Neural cell (in vitro differentiated cells): ENCODE measurements around the gene UQCRH. TPM values are rescaled to one million over a fixed set of nuclear protein-coding genes. Genes with fewer than 3 reads are reported as not detected.

Experiments used
- H2AFZ ChIP-seq: fragments of 200-600, 300-800 bp; sonication (generic), shearing (Covaris generic); 2 replicates; pipeline ENCODE4 v1.6.0; 2014; ENCODE audit warnings: low read depth, mild to moderate bottlenecking, antibody characterized with exemption, low read length, moderate library complexity
- H3F3A ChIP-seq: fragments of 200-600 bp; shearing (Covaris generic); 2 replicates; pipeline ENCODE4 v1.6.1; 2016; ENCODE audit warnings: mild to moderate bottlenecking, moderate library complexity, mixed read lengths, antibody characterized with exemption, low read length; ENCODE audit not compliant: insufficient read depth, poor library complexity, severe bottlenecking
- H3K27ac ChIP-seq: fragments of 200-600, 300-800 bp; sonication (generic), shearing (Covaris generic); 2 replicates; pipeline ENCODE4 v1.5.1; 2014; ENCODE audit warnings: mild to moderate bottlenecking, low read length, moderate library complexity
- H3K27me3 ChIP-seq: fragments of 300-800, 200-600 bp; sonication (generic), shearing (Covaris generic); 2 replicates; pipeline ENCODE4 v1.6.0; 2014; ENCODE audit warnings: mild to moderate bottlenecking, low read depth, low read length, moderate library complexity; ENCODE audit not compliant: insufficient read depth
- H3K36me3 ChIP-seq: fragments of 300-800, 200-600 bp; sonication (generic), shearing (Covaris generic); 2 replicates; pipeline ENCODE4 v1.5.1; 2014; ENCODE audit warnings: mild to moderate bottlenecking, antibody characterized with exemption, low read length, moderate library complexity; ENCODE audit not compliant: insufficient read depth
- H3K4me2 ChIP-seq: fragments of 300-800, 200-600 bp; sonication (generic), shearing (Covaris generic); 2 replicates; pipeline ENCODE4 v1.6.0; 2014; ENCODE audit warnings: mild to moderate bottlenecking, low read length
- H3K4me3 ChIP-seq: fragments of 300-800, 200-600 bp; sonication (generic), shearing (Covaris generic); 2 replicates; pipeline ENCODE4 v1.5.1; 2014; ENCODE audit warnings: mild to moderate bottlenecking, low read length, moderate library complexity
- H3K79me2 ChIP-seq: fragments of 200-600 bp; shearing (Covaris generic); replicated peaks from 2 replicates; pipeline ENCODE4 v1.6.0; 2014; ENCODE audit warnings: mild to moderate bottlenecking, low read length, moderate library complexity; ENCODE audit not compliant: insufficient read depth
- H3K9ac ChIP-seq: fragments of 300-800, 200-600 bp; sonication (generic), shearing (Covaris generic); 2 replicates; pipeline ENCODE4 v1.6.1; 2016; ENCODE audit warnings: mild to moderate bottlenecking, low read length, mixed read lengths
- H3K9me2 ChIP-seq: fragments of 200-600 bp; shearing (Covaris generic); 2 replicates; pipeline ENCODE4 v1.6.1; 2016; ENCODE audit warnings: mild to moderate bottlenecking, low read length, mixed read lengths; ENCODE audit not compliant: insufficient read depth
- H3K9me3 ChIP-seq: fragments of 200-600, 300-800 bp; sonication (generic), shearing (Covaris generic); 2 replicates; pipeline ENCODE4 v1.6.1; 2016; ENCODE audit warnings: mild to moderate bottlenecking, mixed run types, low read length, moderate library complexity, mixed read lengths
- H4K20me1 ChIP-seq: fragments of 200-600 bp; shearing (Covaris generic); 2 replicates; pipeline ENCODE4 v1.6.1; 2016; ENCODE audit warnings: mild to moderate bottlenecking, mixed run types; ENCODE audit not compliant: insufficient read depth
- EP300 ChIP-seq: fragments of 450-650 bp; conservative IDR thresholded peaks from 2 replicates; pipeline ENCODE4 v1.6.1; 2014; ENCODE audit warnings: antibody characterized with exemption, mild to moderate bottlenecking, moderate library complexity; ENCODE audit not compliant: poor library complexity, severe bottlenecking
- EZH2 ChIP-seq: fragments of 200-600, 300-800 bp; shearing (Covaris generic), sonication (generic); IDR thresholded peaks from 2 replicates; pipeline ENCODE4 v1.6.1; 2014; ENCODE audit warnings: antibody characterized with exemption, low read length, borderline replicate concordance, mild to moderate bottlenecking; ENCODE audit not compliant: insufficient read depth, poor library complexity, severe bottlenecking
- MXI1 ChIP-seq: fragments of 450-650 bp; conservative IDR thresholded peaks from 2 replicates; pipeline ENCODE4 v1.6.1; 2014; ENCODE audit warnings: antibody characterized with exemption, mild to moderate bottlenecking; ENCODE audit not compliant: poor library complexity, severe bottlenecking
- POLR2AphosphoS5 ChIP-seq: IDR thresholded peaks from 2 replicates; pipeline ENCODE4 v1.6.1; 2012
- RAD21 ChIP-seq: fragments of 450-650 bp; conservative IDR thresholded peaks from 2 replicates; pipeline ENCODE4 v1.6.1; 2014; ENCODE audit warnings: antibody characterized with exemption, mild to moderate bottlenecking, moderate library complexity
- SMC3 ChIP-seq: fragments of 450-650 bp; conservative IDR thresholded peaks from 2 replicates; pipeline ENCODE4 v1.6.1; 2014; ENCODE audit warnings: antibody characterized with exemption, mild to moderate bottlenecking, moderate library complexity; ENCODE audit not compliant: poor library complexity
- TAF1 ChIP-seq: IDR thresholded peaks from 2 replicates; pipeline ENCODE4 v1.6.1; 2012; ENCODE audit warnings: low read depth
- polyA plus RNA-seq: library from polyadenylated mRNA; depleted of rRNA; stranded (reverse); fragments of >200 nt; gene quantifications from 2 replicates; pipeline ENCODE4 v1.2.3, GENCODE V29; 2014
- TF ChIP-seq, protein P1 (sequence below): fragments of 450-650 bp; IDR thresholded peaks from 2 replicates; pipeline ENCODE4 v1.5.1; 2014; ENCODE audit warnings: antibody characterized with exemption, mild to moderate bottlenecking, moderate library complexity; ENCODE audit not compliant: poor library complexity, severe bottlenecking
- TF ChIP-seq, protein P2 (sequence below): IDR thresholded peaks from 2 replicates; pipeline ENCODE4 v1.6.1; 2012; ENCODE audit warnings: borderline replicate concordance

The UQCRH gene
- polyA plus RNA-seq, 1 donor from 2014 or later, result 1,272 TPM

DNA sequence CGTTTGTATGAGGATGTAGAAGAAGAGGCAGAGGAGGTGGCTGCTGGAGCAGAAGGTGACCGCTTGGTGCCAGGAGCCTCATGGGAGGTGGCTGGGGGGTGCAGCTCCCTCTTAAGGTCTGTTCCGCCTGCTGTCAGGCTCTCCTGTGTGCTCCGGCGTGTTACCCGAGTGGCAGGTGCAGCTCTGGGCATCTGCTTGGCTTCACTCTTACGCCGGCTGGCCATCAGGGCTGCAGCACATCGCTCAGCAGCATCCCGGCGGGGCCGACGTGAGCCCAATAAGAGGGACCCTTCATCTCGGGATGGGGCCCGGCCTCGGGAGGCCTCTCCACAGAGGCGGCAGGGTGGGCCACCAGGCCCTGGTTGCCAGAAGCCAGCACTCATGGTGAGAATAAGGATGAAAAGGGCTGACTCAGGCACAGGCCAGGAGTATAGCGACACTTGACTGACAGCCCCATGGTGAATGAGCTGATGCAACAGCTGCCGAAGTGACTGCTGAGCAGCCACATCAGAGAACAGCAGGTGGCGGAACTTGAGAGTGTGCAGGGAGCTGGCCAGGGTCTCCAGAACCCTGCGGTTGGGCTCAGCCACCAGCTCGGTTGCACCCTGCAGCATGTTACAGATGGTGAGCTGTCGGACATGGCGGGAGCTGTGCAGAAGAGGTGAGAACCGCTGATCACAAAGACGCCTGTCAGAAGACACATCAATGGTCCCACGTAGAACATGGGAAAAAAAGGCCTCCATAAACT lies 17.6 kb upstream of the UQCRH start:
- peaks cover 5% of the 10 kb centered on the region for H3K36me3 ChIP-seq

DNA sequence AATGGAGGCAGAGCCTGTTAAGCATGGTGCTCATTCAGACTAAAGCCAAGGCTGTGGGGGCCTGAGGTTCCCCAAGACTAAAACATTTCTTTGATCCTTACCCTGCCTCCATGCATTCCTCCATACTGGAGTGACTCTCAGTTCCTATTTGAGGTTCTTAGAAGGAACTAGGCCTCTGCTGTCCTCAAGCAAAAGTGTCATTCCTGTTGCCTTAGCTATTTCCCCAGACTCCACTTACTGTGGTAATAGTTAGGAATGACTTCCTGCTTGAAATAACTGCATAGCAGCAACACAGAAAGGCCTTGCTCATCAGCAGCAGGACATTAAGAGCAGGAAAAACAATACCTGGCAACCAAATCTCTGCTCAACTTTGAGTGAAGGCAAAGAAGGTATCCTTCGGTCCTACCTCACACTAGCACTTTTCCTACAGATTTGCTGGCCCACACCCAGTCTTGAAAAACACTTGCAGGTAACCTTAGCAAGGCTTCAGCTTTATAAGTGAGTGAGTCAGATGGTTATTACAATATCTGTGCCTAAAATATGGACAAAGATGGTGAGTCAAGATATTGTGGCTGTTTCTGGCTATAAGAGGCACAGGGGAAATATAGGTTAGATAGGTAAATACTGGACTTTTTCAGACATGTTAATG lies 14.9 kb upstream of the UQCRH start:
- Histone ChIP-seq H3K9ac (no peak overlapping the region), H3K9me2 (no peaks in the 10 kb centered on the region), H3K27me3 (no peaks in the 10 kb centered on the region), H3K27ac (no peak overlapping the region), H3K4me3 (no peak overlapping the region), H3F3A (no peaks in the 10 kb centered on the region), H4K20me1 (no peaks in the 10 kb centered on the region), H3K36me3 (peaks cover 5% of the 10 kb centered on the region), H3K79me2 (no peaks in the 10 kb centered on the region), H3K4me2 (no peak overlapping the region), H2AFZ (no peak overlapping the region), H3K9me3 (no peaks in the 10 kb centered on the region)
- TF ChIP-seq EP300 (no peak), TAF1 (no peak), RAD21 (no peak), EZH2 (no peak), MXI1 (no peak), POLR2AphosphoS5 (no peak)
- TF ChIP-seq, protein P1, sequence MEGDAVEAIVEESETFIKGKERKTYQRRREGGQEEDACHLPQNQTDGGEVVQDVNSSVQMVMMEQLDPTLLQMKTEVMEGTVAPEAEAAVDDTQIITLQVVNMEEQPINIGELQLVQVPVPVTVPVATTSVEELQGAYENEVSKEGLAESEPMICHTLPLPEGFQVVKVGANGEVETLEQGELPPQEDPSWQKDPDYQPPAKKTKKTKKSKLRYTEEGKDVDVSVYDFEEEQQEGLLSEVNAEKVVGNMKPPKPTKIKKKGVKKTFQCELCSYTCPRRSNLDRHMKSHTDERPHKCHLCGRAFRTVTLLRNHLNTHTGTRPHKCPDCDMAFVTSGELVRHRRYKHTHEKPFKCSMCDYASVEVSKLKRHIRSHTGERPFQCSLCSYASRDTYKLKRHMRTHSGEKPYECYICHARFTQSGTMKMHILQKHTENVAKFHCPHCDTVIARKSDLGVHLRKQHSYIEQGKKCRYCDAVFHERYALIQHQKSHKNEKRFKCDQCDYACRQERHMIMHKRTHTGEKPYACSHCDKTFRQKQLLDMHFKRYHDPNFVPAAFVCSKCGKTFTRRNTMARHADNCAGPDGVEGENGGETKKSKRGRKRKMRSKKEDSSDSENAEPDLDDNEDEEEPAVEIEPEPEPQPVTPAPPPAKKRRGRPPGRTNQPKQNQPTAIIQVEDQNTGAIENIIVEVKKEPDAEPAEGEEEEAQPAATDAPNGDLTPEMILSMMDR, result no peak
- TF ChIP-seq, protein P2, sequence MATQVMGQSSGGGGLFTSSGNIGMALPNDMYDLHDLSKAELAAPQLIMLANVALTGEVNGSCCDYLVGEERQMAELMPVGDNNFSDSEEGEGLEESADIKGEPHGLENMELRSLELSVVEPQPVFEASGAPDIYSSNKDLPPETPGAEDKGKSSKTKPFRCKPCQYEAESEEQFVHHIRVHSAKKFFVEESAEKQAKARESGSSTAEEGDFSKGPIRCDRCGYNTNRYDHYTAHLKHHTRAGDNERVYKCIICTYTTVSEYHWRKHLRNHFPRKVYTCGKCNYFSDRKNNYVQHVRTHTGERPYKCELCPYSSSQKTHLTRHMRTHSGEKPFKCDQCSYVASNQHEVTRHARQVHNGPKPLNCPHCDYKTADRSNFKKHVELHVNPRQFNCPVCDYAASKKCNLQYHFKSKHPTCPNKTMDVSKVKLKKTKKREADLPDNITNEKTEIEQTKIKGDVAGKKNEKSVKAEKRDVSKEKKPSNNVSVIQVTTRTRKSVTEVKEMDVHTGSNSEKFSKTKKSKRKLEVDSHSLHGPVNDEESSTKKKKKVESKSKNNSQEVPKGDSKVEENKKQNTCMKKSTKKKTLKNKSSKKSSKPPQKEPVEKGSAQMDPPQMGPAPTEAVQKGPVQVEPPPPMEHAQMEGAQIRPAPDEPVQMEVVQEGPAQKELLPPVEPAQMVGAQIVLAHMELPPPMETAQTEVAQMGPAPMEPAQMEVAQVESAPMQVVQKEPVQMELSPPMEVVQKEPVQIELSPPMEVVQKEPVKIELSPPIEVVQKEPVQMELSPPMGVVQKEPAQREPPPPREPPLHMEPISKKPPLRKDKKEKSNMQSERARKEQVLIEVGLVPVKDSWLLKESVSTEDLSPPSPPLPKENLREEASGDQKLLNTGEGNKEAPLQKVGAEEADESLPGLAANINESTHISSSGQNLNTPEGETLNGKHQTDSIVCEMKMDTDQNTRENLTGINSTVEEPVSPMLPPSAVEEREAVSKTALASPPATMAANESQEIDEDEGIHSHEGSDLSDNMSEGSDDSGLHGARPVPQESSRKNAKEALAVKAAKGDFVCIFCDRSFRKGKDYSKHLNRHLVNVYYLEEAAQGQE, result no peak

More for the DNA sequence above, 17.6 kb upstream of the UQCRH start:
- no peaks in the 10 kb centered on the region for H3F3A ChIP-seq
- no peak overlapping the region for H3K4me3 ChIP-seq
- H3K79me2 ChIP-seq, result no peaks in the 10 kb centered on the region
- H3K9ac ChIP-seq, result no peak overlapping the region
- TF ChIP-seq MXI1, result no peak
- no peak for TF ChIP-seq POLR2AphosphoS5
- TF ChIP-seq, protein P1, result no peak
- no peak for TF ChIP-seq EZH2
- no peak for TF ChIP-seq EP300
- TF ChIP-seq RAD21, result no peak
- TF ChIP-seq SMC3, result no peak
- TF ChIP-seq TAF1, result no peak
- TF ChIP-seq, protein P2, result no peak
- H3K4me2 ChIP-seq, result no peak overlapping the region
- no peaks in the 10 kb centered on the region for H4K20me1 ChIP-seq
- no peaks in the 10 kb centered on the region for H3K9me2 ChIP-seq
- H2AFZ ChIP-seq, result no peak overlapping the region
- H3K9me3 ChIP-seq, result no peaks in the 10 kb centered on the region
- no peak overlapping the region for H3K27ac ChIP-seq
- no peaks in the 10 kb centered on the region for H3K27me3 ChIP-seq
